ENCODE data around the gene AHNAK2. TPM values are rescaled to one million over a fixed set of nuclear protein-coding genes. Genes with fewer than 3 reads are reported as not detected.

AHNAK2 gene
- total and polyA plus RNA-seq, 2 donors (not counting 1 experiment from before 2014, with no cell fraction given), result 6.6 to 106 TPM

DNA sequence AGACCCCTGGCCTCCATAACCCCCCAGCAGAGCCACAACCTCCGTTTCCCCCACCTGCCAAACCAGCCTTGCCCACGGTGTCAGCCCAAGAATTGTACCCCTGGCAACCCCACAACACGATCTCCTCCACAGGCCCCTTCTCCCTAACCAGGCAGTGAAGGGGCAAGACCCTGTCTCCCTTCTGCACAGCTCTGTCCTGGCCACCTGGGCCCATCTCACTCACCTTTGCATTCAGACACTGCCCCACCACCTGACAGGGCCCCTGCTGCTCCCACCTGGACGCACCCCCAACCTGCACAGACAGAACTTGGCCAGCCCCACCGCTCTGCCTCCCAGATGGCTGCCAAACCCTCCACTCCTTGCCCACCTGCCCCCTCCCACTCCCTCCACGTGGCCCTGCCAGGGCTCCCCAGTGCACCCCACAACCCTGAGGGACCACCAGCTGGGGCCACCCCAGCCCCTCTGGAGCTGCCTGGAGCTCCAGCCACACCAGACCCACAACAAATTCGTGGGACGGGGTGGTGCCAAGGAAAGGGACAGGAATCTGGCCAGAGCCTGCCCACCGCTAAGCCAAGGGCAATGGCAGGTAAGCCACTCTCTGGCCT, 11.8 kb downstream of the AHNAK2 start:
- TF ChIP-seq, protein P1, sequence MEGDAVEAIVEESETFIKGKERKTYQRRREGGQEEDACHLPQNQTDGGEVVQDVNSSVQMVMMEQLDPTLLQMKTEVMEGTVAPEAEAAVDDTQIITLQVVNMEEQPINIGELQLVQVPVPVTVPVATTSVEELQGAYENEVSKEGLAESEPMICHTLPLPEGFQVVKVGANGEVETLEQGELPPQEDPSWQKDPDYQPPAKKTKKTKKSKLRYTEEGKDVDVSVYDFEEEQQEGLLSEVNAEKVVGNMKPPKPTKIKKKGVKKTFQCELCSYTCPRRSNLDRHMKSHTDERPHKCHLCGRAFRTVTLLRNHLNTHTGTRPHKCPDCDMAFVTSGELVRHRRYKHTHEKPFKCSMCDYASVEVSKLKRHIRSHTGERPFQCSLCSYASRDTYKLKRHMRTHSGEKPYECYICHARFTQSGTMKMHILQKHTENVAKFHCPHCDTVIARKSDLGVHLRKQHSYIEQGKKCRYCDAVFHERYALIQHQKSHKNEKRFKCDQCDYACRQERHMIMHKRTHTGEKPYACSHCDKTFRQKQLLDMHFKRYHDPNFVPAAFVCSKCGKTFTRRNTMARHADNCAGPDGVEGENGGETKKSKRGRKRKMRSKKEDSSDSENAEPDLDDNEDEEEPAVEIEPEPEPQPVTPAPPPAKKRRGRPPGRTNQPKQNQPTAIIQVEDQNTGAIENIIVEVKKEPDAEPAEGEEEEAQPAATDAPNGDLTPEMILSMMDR (conservative IDR thresholded peaks at IDR 0.05 in 1 of 2, IDR thresholded peaks at IDR 0.05 in 1 of 2; ENCODE audit: low read depth in 1 of 2, low read length in 2 of 2), result no peak
- no peak for TF ChIP-seq EZH2 (IDR thresholded peaks at IDR 0.05; ENCODE audit: low read length, missing control alignments)
- Histone ChIP-seq H3K9ac (ENCODE audit: insufficient read depth, low read length) (no peak overlapping the region), H3K36me3 (ENCODE audit: control insufficient read depth, insufficient read depth, low read length) (no peaks in the 10 kb centered on the region), H3K79me2 (ENCODE audit: control insufficient read depth, insufficient read depth, low read length) (peaks cover 1% of the 10 kb centered on the region), H3K4me3 (replicated peaks in 1 of 4; ENCODE audit: control extremely low read depth in 1 of 4, insufficient read depth in 1 of 4, low read depth in 3 of 4, low read length in 4 of 4) (no peak overlapping the region), H3K27me3 (ENCODE audit: control insufficient read depth, insufficient read depth, low read length) (no peaks in the 10 kb centered on the region), H2AFZ (ENCODE audit: low read length) (no peak overlapping the region), H4K20me1 (ENCODE audit: control insufficient read depth, extremely low read depth, insufficient read depth, low read length) (no peaks in the 10 kb centered on the region), H3K4me1 (ENCODE audit: control insufficient read depth, extremely low read depth, insufficient read depth, low read length) (peaks cover 20% of the 10 kb centered on the region), H3K9me3 (ENCODE audit: control insufficient read depth, insufficient read depth, low read depth, low read length) (no peaks in the 10 kb centered on the region), H3K4me2 (ENCODE audit: extremely low read depth, insufficient read depth, low read length) (no peak overlapping the region), H3K27ac (ENCODE audit: insufficient read depth, low read length) (no peak overlapping the region)
- DNase-seq (ENCODE audit: low read depth in 2 of 2), result no peak

DNA sequence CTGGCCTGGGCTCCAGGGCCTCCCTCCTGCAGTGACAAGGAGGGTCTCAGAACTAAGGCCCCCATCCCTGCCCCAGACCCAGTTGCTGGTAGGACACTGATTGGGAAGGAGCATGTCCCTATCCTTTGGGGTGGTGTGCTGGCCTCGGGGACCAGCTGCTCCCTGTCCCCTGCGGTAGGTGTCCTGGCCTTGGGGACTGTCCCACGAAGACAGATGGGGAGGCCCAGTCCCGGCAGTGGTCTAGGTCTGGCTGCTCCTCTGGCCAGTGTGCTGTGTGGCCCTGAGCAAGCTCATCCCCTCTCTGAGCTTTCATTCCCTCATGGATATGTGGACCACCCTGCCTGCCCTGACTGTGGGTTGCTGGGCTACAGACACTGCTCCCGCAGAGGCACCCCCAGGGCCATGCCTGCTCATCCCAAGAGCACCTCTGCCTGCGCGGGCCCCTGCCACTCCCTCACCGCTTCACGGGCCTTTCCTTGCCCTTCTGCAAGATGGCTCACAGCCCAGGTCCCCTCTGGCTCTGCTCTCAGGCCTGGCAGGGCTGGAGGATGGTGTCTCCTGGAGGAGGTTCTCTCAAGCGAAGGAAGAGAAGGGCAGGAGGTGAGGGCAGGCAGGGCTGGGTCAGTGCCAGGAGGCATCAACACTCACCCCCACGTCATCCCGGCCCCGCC, 12.5 kb downstream of the AHNAK2 start:
- H3K79me2 ChIP-seq (ENCODE audit: control insufficient read depth, insufficient read depth, low read length), result peaks cover 1% of the 10 kb centered on the region
- H3K36me3 ChIP-seq (ENCODE audit: control insufficient read depth, insufficient read depth, low read length), result no peaks in the 10 kb centered on the region
- no peaks in the 10 kb centered on the region for H3K9me3 ChIP-seq (ENCODE audit: control insufficient read depth, insufficient read depth, low read depth, low read length)
- no peak overlapping the region for H3K4me2 ChIP-seq (ENCODE audit: extremely low read depth, insufficient read depth, low read length)
- H3K9ac ChIP-seq (ENCODE audit: insufficient read depth, low read length), result no peak overlapping the region
- H3K27me3 ChIP-seq (ENCODE audit: control insufficient read depth, insufficient read depth, low read length), result no peaks in the 10 kb centered on the region
- TF ChIP-seq EZH2 (IDR thresholded peaks at IDR 0.05; ENCODE audit: low read length, missing control alignments), result no peak
- TF ChIP-seq, protein P1 (conservative IDR thresholded peaks at IDR 0.05 in 1 of 2, IDR thresholded peaks at IDR 0.05 in 1 of 2; ENCODE audit: low read depth in 1 of 2, low read length in 2 of 2), result no peak
- H3K27ac ChIP-seq (ENCODE audit: insufficient read depth, low read length), result no peak overlapping the region
- no peak overlapping the region for H3K4me3 ChIP-seq (replicated peaks in 1 of 4; ENCODE audit: control extremely low read depth in 1 of 4, insufficient read depth in 1 of 4, low read depth in 3 of 4, low read length in 4 of 4)
- H3K4me1 ChIP-seq (ENCODE audit: control insufficient read depth, extremely low read depth, insufficient read depth, low read length), result peaks cover 14% of the 10 kb centered on the region
- DNase-seq (ENCODE audit: low read depth in 2 of 2), result no peak
- H4K20me1 ChIP-seq (ENCODE audit: control insufficient read depth, extremely low read depth, insufficient read depth, low read length), result no peaks in the 10 kb centered on the region
- H2AFZ ChIP-seq (ENCODE audit: low read length), result no peak overlapping the region

DNA sequence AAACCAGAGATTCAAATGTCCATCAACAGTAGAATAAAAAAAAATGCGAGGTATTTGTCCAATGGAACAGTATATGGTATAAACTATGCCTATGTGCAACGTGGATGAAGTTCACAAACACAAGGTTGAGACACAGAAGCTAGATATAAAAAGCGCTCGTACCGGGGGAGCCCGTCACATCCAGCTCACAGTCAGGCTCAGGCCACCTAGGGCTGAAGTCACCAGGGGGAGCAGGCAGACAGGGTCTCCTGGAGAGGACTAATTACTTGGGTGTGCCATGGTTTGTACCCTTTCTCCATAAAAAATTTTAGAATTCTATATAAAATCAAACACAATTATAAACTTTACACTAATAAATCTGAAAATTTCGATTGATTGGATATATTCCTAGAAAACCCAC, 13.6 kb downstream of the AHNAK2 start:
- H3K36me3 ChIP-seq (ENCODE audit: control insufficient read depth, insufficient read depth, low read length), result no peaks in the 10 kb centered on the region
- TF ChIP-seq, protein P1 (conservative IDR thresholded peaks at IDR 0.05 in 1 of 2, IDR thresholded peaks at IDR 0.05 in 1 of 2; ENCODE audit: low read depth in 1 of 2, low read length in 2 of 2), result no peak
- TF ChIP-seq EZH2 (IDR thresholded peaks at IDR 0.05; ENCODE audit: low read length, missing control alignments), result no peak
- H3K4me3 ChIP-seq (replicated peaks in 1 of 4; ENCODE audit: control extremely low read depth in 1 of 4, insufficient read depth in 1 of 4, low read depth in 3 of 4, low read length in 4 of 4), result no peak overlapping the region
- DNase-seq (ENCODE audit: low read depth in 2 of 2), result no peak
- peaks cover 10% of the 10 kb centered on the region for H3K4me1 ChIP-seq (ENCODE audit: control insufficient read depth, extremely low read depth, insufficient read depth, low read length)
- peaks cover 1% of the 10 kb centered on the region for H3K79me2 ChIP-seq (ENCODE audit: control insufficient read depth, insufficient read depth, low read length)
- H4K20me1 ChIP-seq (ENCODE audit: control insufficient read depth, extremely low read depth, insufficient read depth, low read length), result no peaks in the 10 kb centered on the region
- H3K27ac ChIP-seq (ENCODE audit: insufficient read depth, low read length), result no peak overlapping the region
- no peak overlapping the region for H3K4me2 ChIP-seq (ENCODE audit: extremely low read depth, insufficient read depth, low read length)
- H3K9me3 ChIP-seq (ENCODE audit: control insufficient read depth, insufficient read depth, low read depth, low read length), result no peaks in the 10 kb centered on the region
- H3K9ac ChIP-seq (ENCODE audit: insufficient read depth, low read length), result no peak overlapping the region
- no peak overlapping the region for H2AFZ ChIP-seq (ENCODE audit: low read length)
- no peaks in the 10 kb centered on the region for H3K27me3 ChIP-seq (ENCODE audit: control insufficient read depth, insufficient read depth, low read length)

All from fibroblast of lung (primary cell).